Activated naive CD4-positive, alpha-beta T cell treated with anti-CD3 and anti-CD28 coated beads for 36 hours (primary cell): ENCODE data around the gene LCN12. TPM values are rescaled to one million over a fixed set of nuclear protein-coding genes. Genes with fewer than 3 reads are reported as not detected.
A peak's percentile ranks its signal among the peaks of the same experiment; 100 is the strongest.

Experiments used
- CTCF ChIA-PET: fragments of 350-600 bp; sonication (Branson Sonifier 250); formaldehyde crosslinking; loops from one replicate; lab custom pipeline; 2021; ENCODE audit warnings: antibody characterized with exemption; lab: Charles Lee
- DNase-seq: peaks from one replicate; pipeline ENCODE4 v3.0.0-alpha.2; 2020
- H3K27ac Mint-ChIP-seq: one replicate; pipeline ENCODE4 v1.8.0; 2021; ENCODE audit warnings: mild to moderate bottlenecking, mixed read lengths
- H3K27me3 Mint-ChIP-seq: one replicate; pipeline ENCODE4 v1.8.0; 2021; ENCODE audit warnings: low read depth, mixed read lengths
- H3K36me3 Mint-ChIP-seq: one replicate; pipeline ENCODE4 v1.8.0; 2021; ENCODE audit warnings: low read depth, mixed read lengths
- H3K4me1 Mint-ChIP-seq: one replicate; pipeline ENCODE4 v1.8.0; 2021; ENCODE audit warnings: low read depth, mixed read lengths
- H3K4me3 Mint-ChIP-seq: one replicate; pipeline ENCODE4 v1.8.0; 2021; ENCODE audit warnings: mild to moderate bottlenecking, moderate library complexity, mixed read lengths
- H3K9me3 Mint-ChIP-seq: one replicate; pipeline ENCODE4 v1.8.0; 2021; ENCODE audit warnings: mixed read lengths
- intact Hi-C: fragments of 100-400 bp; cut with micrococcal nuclease; formaldehyde crosslinking; loops from one replicate; pipeline ENCODE4 v1.15.1; 2023
- total RNA-seq, 2 experiments: library from RNA; stranded (reverse); gene quantifications; one replicate each; pipeline ENCODE4 v1.2.3, GENCODE V29; 2021

LCN12 gene
- total RNA-seq, 2 experiments from 2014 or later, result 1.1 to 1.9 TPM

- intact Hi-C loops, result no loop called here
- peaks cover 21% of the 10 kb centered on the region for H3K27me3 Mint-ChIP-seq
- DNase-seq, result no peak
- no peaks in the 10 kb centered on the region for H3K4me1 Mint-ChIP-seq
- H3K27ac Mint-ChIP-seq, result no peak overlapping the region
- H3K36me3 Mint-ChIP-seq, result no peaks in the 10 kb centered on the region
- no peak overlapping the region for H3K4me3 Mint-ChIP-seq
- CTCF ChIA-PET, result no interaction called here
- H3K9me3 Mint-ChIP-seq, result no peaks in the 10 kb centered on the region
These were observed 32.5 kb downstream of the LCN12 start for GRCh38 chr9:136984464-136985026.

- Mint-ChIP-seq H3K4me3 (no peak overlapping the region), H3K4me1 (no peaks in the 10 kb centered on the region), H3K27me3 (peaks cover 21% of the 10 kb centered on the region), H3K27ac (no peak overlapping the region), H3K36me3 (no peaks in the 10 kb centered on the region), H3K9me3 (no peaks in the 10 kb centered on the region)
- intact Hi-C loops, result no loop called here
- no peak for DNase-seq
- CTCF ChIA-PET, result no interaction called here
These were observed 33.0 kb downstream of the LCN12 start for GRCh38 chr9:136985027-136985602.

GRCh38 chr9:136985853-136986252 is 33.8 kb downstream of the LCN12 start:
- Mint-ChIP-seq H3K4me3 (no peak overlapping the region), H3K27me3 (peaks cover 18% of the 10 kb centered on the region), H3K36me3 (no peaks in the 10 kb centered on the region), H3K4me1 (no peaks in the 10 kb centered on the region), H3K9me3 (no peaks in the 10 kb centered on the region), H3K27ac (no peak overlapping the region)
- DNase-seq, result no peak
- CTCF ChIA-PET, result interaction anchor here (1.5 kb wide), 1 partner anchor 38 kb away, joined by 6 read pairs; no protein-coding TSS in a partner anchor
- intact Hi-C loops, result no loop called here

DNA sequence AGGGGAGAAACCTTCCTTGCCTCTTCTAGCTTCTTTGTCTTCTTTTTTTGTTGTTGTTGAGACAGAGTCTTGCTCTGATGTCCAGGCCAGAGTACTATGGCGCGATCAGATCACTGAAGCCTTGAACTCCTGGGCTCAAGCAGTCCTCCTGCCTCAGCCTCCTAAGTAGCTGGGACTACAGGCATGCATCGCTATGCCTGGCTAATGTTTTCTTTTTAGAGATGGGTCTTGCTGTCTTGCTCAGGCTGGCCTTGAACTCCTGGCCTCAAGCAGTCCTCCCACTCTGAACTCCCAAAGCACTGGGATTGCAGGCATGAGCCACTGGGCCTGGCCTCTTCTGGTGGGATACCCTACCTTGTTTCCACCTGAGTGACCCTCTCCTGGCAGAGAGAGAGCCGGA is 36.8 kb downstream of the LCN12 start:
- H3K27ac Mint-ChIP-seq, result no peak overlapping the region

GRCh38 chr9:136990242-136990911 is 38.3 kb downstream of the LCN12 start:
- peaks cover 9% of the 10 kb centered on the region for H3K36me3 Mint-ChIP-seq
- CTCF ChIA-PET, result interaction anchor here (1.7 kb wide), 1 partner anchor 45 kb away, joined by 6 read pairs; no protein-coding TSS in a partner anchor
- H3K27ac Mint-ChIP-seq, result no peak overlapping the region
- peaks cover 6% of the 10 kb centered on the region for H3K27me3 Mint-ChIP-seq
- H3K4me3 Mint-ChIP-seq, result no peak overlapping the region
- H3K4me1 Mint-ChIP-seq, result peaks cover 12% of the 10 kb centered on the region
- no peaks in the 10 kb centered on the region for H3K9me3 Mint-ChIP-seq
- DNase-seq, result no peak
- intact Hi-C loops, result loop anchor here (5.0 kb wide), 1 partner anchor 88 kb away; no protein-coding TSS in a partner anchor

More for the DNA sequence above, 36.8 kb downstream of the LCN12 start:
- CTCF ChIA-PET, result interaction anchor here (0.6 kb wide), 1 partner anchor 11 kb away, joined by 3 read pairs; no protein-coding TSS in a partner anchor
- Mint-ChIP-seq H3K36me3 (peaks cover 7% of the 10 kb centered on the region), H3K4me3 (no peak overlapping the region), H3K9me3 (no peaks in the 10 kb centered on the region), H3K27me3 (peaks cover 10% of the 10 kb centered on the region), H3K4me1 (peaks cover 12% of the 10 kb centered on the region)
- intact Hi-C loops, result no loop called here
- no peak for DNase-seq

DNA sequence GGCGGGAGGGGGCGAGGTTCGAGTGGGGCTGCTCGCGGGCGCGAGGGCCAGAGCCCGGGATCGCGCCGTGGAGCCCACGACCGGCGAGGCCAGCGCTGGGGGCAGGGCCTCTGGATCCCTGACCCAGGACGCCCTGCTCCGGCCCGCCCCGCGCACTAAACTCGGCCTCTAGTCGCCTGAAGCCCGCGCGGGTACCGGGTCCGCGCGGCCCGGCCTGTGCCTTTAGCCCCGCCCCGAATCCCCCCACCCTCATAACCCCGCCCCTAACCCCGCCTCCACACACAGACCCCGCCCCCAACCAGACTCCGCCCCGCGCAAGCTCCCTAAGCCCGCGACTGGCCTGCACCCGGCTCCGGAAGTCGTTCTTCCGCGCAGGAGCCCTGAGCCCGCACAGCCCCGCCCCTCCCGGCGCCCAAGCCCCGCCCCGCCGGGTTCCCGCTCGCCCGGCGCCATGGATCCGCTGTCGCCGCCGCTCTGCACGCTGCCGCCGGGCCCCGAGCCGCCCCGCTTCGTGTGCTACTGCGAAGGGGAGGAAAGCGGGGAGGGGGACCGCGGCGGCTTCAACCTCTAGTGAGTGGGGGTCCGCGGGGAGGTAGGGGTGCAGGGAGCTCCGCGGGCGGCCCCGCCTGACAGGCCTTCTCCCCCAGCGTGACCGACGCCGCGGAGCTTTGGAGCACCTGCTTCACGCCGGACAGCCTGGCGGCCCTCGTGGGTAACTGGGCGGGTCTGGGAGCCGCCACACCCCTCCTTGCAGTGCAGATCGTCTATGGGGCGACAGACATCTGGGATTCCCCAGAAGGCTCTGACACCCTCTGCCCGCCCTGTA is 40.1 kb downstream of the LCN12 start, which contains the start of gene PAXX:
PAXX (plus strand) TSS at position 430 of the 826 bp plus-strand sequence; CDS start at position 452, 22 bp downstream.
- Mint-ChIP-seq H3K27ac (peak within 1 kb of the TSS; percentile 81), H3K4me3 (peak within 1 kb of the TSS; percentile 83), H3K4me1 (peaks cover 16% of the 10 kb centered on the region), H3K36me3 (peaks cover 9% of the 10 kb centered on the region), H3K9me3 (no peaks in the 10 kb centered on the region), H3K27me3 (peaks cover under 1% of the 10 kb centered on the region)
- DNase-seq, result peak; percentile 95
- CTCF ChIA-PET, result interaction anchor here (0.9 to 2.8 kb wide), 5 partner anchors 11 to 214 kb away, joined by 3 to 13 read pairs (median 4); partner anchors contain the start of gene ABCA2
- intact Hi-C loops, result loop anchor here (1.0 to 5.0 kb wide), 6 partner anchors 42 to 201 kb away; partner anchors contain the start of genes AJM1, RABL6, TMEM141 and TRAF2

DNA sequence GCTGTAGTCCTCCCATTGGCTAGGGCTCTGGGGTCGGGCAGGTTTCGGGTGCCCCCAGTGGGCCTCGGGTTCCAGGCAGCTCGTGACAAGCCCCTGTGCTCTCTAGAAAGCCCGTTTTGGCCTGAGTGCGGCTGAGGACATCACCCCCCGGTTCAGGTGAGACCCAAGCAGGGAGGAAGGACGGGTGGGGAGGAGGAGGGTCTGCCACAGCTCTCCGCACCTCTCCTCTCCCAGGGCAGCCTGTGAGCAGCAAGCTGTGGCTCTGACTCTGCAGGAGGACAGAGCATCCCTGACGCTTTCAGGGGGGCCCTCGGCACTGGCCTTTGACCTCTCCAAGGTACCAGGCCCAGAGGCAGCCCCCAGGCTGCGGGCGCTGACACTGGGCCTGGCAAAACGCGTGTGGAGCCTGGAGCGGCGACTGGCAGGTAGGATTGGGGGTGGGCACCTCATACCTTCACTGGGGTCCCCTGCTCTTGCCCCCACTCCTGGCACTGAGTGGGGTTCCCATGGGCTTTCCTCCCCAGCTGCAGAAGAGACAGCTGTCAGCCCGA is 40.8 kb downstream of the LCN12 start:
- H3K9me3 Mint-ChIP-seq, result no peaks in the 10 kb centered on the region
- intact Hi-C loops, result loop anchor here (1.0 to 5.0 kb wide), 6 partner anchors 43 to 202 kb away; partner anchors contain the start of genes AJM1, RABL6, TMEM141 and TRAF2
- peaks cover 6% of the 10 kb centered on the region for H3K27me3 Mint-ChIP-seq
- peak overlapping the region; percentile 83 for H3K4me3 Mint-ChIP-seq
- peak overlapping the region; percentile 81 for H3K27ac Mint-ChIP-seq
- peaks cover 9% of the 10 kb centered on the region for H3K36me3 Mint-ChIP-seq
- peaks cover 20% of the 10 kb centered on the region for H3K4me1 Mint-ChIP-seq
- no peak for DNase-seq
- CTCF ChIA-PET, result interaction anchor here (0.9 to 2.8 kb wide), 5 partner anchors 10 to 215 kb away, joined by 3 to 13 read pairs (median 3); partner anchors contain the start of gene ABCA2

DNA sequence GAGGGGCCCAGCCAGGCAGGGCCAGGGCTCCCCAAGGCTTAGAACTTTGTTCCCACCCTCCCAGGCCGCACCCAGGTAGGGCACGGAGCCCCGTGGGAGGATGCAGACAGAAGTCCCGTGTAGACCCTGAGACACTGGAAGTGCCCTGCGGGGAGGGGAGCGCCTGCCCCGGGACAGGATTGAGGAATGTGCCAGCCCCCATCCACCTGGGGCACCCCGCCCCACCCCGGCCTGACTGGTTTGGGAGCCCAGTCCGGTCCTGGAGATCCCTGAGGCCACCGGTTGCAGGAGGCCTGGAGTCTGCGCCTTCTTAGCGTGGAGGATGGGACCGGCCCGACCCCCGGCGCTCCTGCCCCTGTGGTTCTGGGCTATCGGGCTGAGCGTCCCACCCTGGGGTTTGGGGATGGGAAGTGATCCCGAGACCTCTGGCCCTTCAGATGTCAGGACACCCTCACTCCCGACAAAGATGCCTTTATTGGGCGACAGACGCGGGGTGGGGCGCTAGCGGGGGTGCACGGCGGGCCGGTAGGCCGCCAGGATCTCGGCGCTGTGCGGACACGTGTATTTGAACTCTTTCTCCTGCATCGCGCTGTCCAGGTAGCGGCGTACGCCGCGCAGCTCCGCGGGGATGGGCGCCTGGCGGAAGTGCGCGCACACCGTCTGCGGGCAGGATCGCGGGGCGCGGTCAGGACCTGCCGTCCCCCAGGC is 42.3 kb downstream of the LCN12 start:
- H3K9me3 Mint-ChIP-seq, result no peaks in the 10 kb centered on the region
- CTCF ChIA-PET, result interaction anchor here (0.7 to 2.8 kb wide), 3 partner anchors 35 to 52 kb away, joined by 3 to 13 read pairs (median 3); partner anchors contain the start of genes ABCA2 and C8G
- intact Hi-C loops, result loop anchor here (5.0 kb wide), 1 partner anchor 92 kb away; no protein-coding TSS in a partner anchor

GRCh38 chr9:136994888-136995230 is 42.8 kb downstream of the LCN12 start:
- H3K27me3 Mint-ChIP-seq, result peaks cover 13% of the 10 kb centered on the region
- intact Hi-C loops, result loop anchor here (5.0 kb wide), 1 partner anchor 93 kb away; no protein-coding TSS in a partner anchor
- no peak overlapping the region for H3K27ac Mint-ChIP-seq
- H3K9me3 Mint-ChIP-seq, result no peaks in the 10 kb centered on the region
- no peak for DNase-seq
- CTCF ChIA-PET, result no interaction called here
- H3K4me3 Mint-ChIP-seq, result no peak overlapping the region
- peaks cover 9% of the 10 kb centered on the region for H3K36me3 Mint-ChIP-seq
- H3K4me1 Mint-ChIP-seq, result peaks cover 21% of the 10 kb centered on the region

More for the DNA sequence above, 42.3 kb downstream of the LCN12 start:
- no peak overlapping the region for H3K27ac Mint-ChIP-seq
- peaks cover 21% of the 10 kb centered on the region for H3K4me1 Mint-ChIP-seq
- H3K4me3 Mint-ChIP-seq, result peak overlapping the region; percentile 83
- DNase-seq, result no peak
- H3K36me3 Mint-ChIP-seq, result peaks cover 9% of the 10 kb centered on the region
- peaks cover 13% of the 10 kb centered on the region for H3K27me3 Mint-ChIP-seq

DNA sequence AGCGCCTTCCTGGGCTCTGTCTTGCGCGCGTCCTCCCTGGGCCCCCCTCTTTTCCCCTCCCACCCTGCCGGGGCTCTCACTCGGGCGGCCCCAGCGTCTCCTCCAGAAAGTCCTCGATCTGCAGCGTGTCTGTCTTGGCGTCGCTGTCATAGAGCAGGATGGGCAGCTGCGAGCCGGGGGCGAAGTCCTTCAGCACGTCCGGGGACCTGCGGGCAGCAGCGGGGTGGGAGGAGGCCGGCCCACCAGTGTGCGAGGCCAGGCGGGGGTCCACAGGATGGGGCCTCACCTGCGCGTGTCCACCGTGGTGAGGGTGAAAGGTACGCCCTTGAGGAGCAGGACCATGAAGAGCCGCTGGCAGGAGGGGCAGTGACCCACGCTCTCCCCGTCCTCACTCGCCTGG is 43.3 kb downstream of the LCN12 start:
- no peaks in the 10 kb centered on the region for H3K9me3 Mint-ChIP-seq
- no peak for DNase-seq
- peaks cover 25% of the 10 kb centered on the region for H3K4me1 Mint-ChIP-seq
- H3K27ac Mint-ChIP-seq, result no peak overlapping the region
- peaks cover 9% of the 10 kb centered on the region for H3K36me3 Mint-ChIP-seq
- H3K27me3 Mint-ChIP-seq, result peaks cover 13% of the 10 kb centered on the region
- H3K4me3 Mint-ChIP-seq, result no peak overlapping the region
- CTCF ChIA-PET, result interaction anchor here (0.5 to 1.6 kb wide), 4 partner anchors 34 to 294 kb away, joined by 3 to 15 read pairs (median 4); no protein-coding TSS in a partner anchor
- intact Hi-C loops, result no loop called here
